ENCODE data around the gene FGD6. TPM values are rescaled to one million over a fixed set of nuclear protein-coding genes. Genes with fewer than 3 reads are reported as not detected.
"Not testable (repeated sequence)": the region's sequence is repeated elsewhere in the genome, so short reads cannot be mapped to it uniquely, and the experiment has no call there.

Gene FGD6
- total RNA-seq, 1 donor from 2014 or later, result 15.4 TPM

- not testable (repeated sequence) for DNase-seq (ENCODE audit: low spot score)
These were observed 16.9 kb upstream of the FGD6 start for GRCh38 chr12:95234187-95234586.

GRCh38 chr12:95231190-95231589 is 13.9 kb upstream of the FGD6 start:
- no peak for DNase-seq (ENCODE audit: low spot score)

GRCh38 chr12:95230313-95230712 is 13.0 kb upstream of the FGD6 start:
- no peak for DNase-seq (ENCODE audit: low spot score)

- no peak for DNase-seq (ENCODE audit: low spot score)
These were observed 12.4 kb upstream of the FGD6 start for GRCh38 chr12:95229636-95230035.

GRCh38 chr12:95228617-95229016 is 11.3 kb upstream of the FGD6 start:
- DNase-seq (ENCODE audit: low spot score), result no peak

GRCh38 chr12:95227818-95228356 is 10.6 kb upstream of the FGD6 start:
- no peak for DNase-seq (ENCODE audit: low spot score)

- no peak for DNase-seq (ENCODE audit: low spot score)
These were observed 8.5 kb upstream of the FGD6 start for GRCh38 chr12:95225645-95226212.

GRCh38 chr12:95224202-95225170 is 7.2 kb upstream of the FGD6 start:
- DNase-seq (ENCODE audit: low spot score), result no peak

- DNase-seq (ENCODE audit: low spot score), result no peak
These were observed 3.5 kb upstream of the FGD6 start for GRCh38 chr12:95220726-95221125.

- DNase-seq (ENCODE audit: low spot score), result no peak
These were observed 2.9 kb upstream of the FGD6 start for GRCh38 chr12:95220190-95220589.

GRCh38 chr12:95218150-95219133 is 1.2 kb upstream of the FGD6 start:
- DNase-seq (ENCODE audit: low spot score), result peak; percentile 75

- peak; percentile 14 for DNase-seq (ENCODE audit: low spot score)
These were observed 423 bp downstream of the FGD6 start for GRCh38 chr12:95216711-95217376.

GRCh38 chr12:95215949-95216348 is 1.3 kb downstream of the FGD6 start:
- no peak for DNase-seq (ENCODE audit: low spot score)

- no peak for DNase-seq (ENCODE audit: low spot score)
These were observed 2.8 kb downstream of the FGD6 start for GRCh38 chr12:95214466-95214865.

GRCh38 chr12:95213928-95214327 is 3.3 kb downstream of the FGD6 start:
- DNase-seq (ENCODE audit: low spot score), result no peak

- no peak for DNase-seq (ENCODE audit: low spot score)
These were observed 4.1 kb downstream of the FGD6 start for GRCh38 chr12:95213119-95213518.

- DNase-seq (ENCODE audit: low spot score), result no peak
These were observed 4.7 kb downstream of the FGD6 start for GRCh38 chr12:95212586-95212985.

- no peak for DNase-seq (ENCODE audit: low spot score)
These were observed 8.6 kb downstream of the FGD6 start for GRCh38 chr12:95208678-95209077.

- no peak for DNase-seq (ENCODE audit: low spot score)
These were observed 9.9 kb downstream of the FGD6 start for GRCh38 chr12:95207407-95207806.

- no peak for DNase-seq (ENCODE audit: low spot score)
These were observed 10.4 kb downstream of the FGD6 start for GRCh38 chr12:95206916-95207315.

- DNase-seq (ENCODE audit: low spot score), result peak; percentile 19
These were observed 11.6 kb downstream of the FGD6 start for GRCh38 chr12:95205685-95206084.
